Measurements from ENCODE around the gene KCNMA1.

KCNMA1 gene

GRCh38 chr10:77647543-77648293 is 10.1 kb upstream of the KCNMA1 start:
- Histone ChIP-seq H4K5ac (ENCODE audit: low read length) (no peak overlapping the region), H3K27me3 (ENCODE audit: insufficient read depth, low read length, poor library complexity) (no peaks in the 10 kb centered on the region), H3K79me2 (ENCODE audit: control insufficient read depth, insufficient read depth, low read length) (no peaks in the 10 kb centered on the region), H2AK5ac (ENCODE audit: low read length) (no peak overlapping the region), H3K4me2 (ENCODE audit: low read length) (no peak overlapping the region), H3K79me1 (ENCODE audit: low read length) (no peaks in the 10 kb centered on the region), H3K4ac (ENCODE audit: low read depth, low read length) (no peak overlapping the region), H3K23ac (ENCODE audit: low read length) (no peak overlapping the region), H3K56ac (ENCODE audit: low read length) (no peak overlapping the region), H3K4me1 (ENCODE audit: control insufficient read depth, low read depth, low read length) (no peaks in the 10 kb centered on the region), H2BK15ac (replicated peaks; ENCODE audit: low read depth) (no peak overlapping the region), H3K4me3 (ENCODE audit: low read length) (no peak overlapping the region), H2BK120ac (ENCODE audit: low read depth, low read length) (no peak overlapping the region), H3K36me3 (ENCODE audit: control insufficient read depth, insufficient read depth, low read length) (no peaks in the 10 kb centered on the region), H4K8ac (ENCODE audit: low read depth, low read length) (no peak overlapping the region), H2BK5ac (ENCODE audit: low read length) (no peak overlapping the region), H3K18ac (ENCODE audit: low read length) (no peak overlapping the region), H3K27ac (ENCODE audit: low read depth, low read length) (no peak overlapping the region), H3K9ac (ENCODE audit: low read length) (no peak overlapping the region)
- DNase-seq = no peak
- no CpG with 5 or more reads among the region's 4 CpGs for WGBS (ENCODE audit: extremely low coverage, insufficient coverage, low lambda C conversion rate)

- H4K8ac ChIP-seq (ENCODE audit: low read depth, low read length) = no peak overlapping the region
- H3K4me3 ChIP-seq (ENCODE audit: low read length) = no peak overlapping the region
- H2AK5ac ChIP-seq (ENCODE audit: low read length) = no peak overlapping the region
- no peak overlapping the region for H3K18ac ChIP-seq (ENCODE audit: low read length)
- no peaks in the 10 kb centered on the region for H3K4me1 ChIP-seq (ENCODE audit: control insufficient read depth, low read depth, low read length)
- no peak overlapping the region for H3K27ac ChIP-seq (ENCODE audit: low read depth, low read length)
- peaks cover 11% of the 10 kb centered on the region for H3K27me3 ChIP-seq (ENCODE audit: insufficient read depth, low read length, poor library complexity)
- H3K56ac ChIP-seq (ENCODE audit: low read length) = no peak overlapping the region
- H4K5ac ChIP-seq (ENCODE audit: low read length) = no peak overlapping the region
- H3K79me2 ChIP-seq (ENCODE audit: control insufficient read depth, insufficient read depth, low read length) = no peaks in the 10 kb centered on the region
- no peaks in the 10 kb centered on the region for H3K79me1 ChIP-seq (ENCODE audit: low read length)
- H3K9ac ChIP-seq (ENCODE audit: low read length) = no peak overlapping the region
- H2BK120ac ChIP-seq (ENCODE audit: low read depth, low read length) = no peak overlapping the region
- H2BK5ac ChIP-seq (ENCODE audit: low read length) = no peak overlapping the region
- H3K23ac ChIP-seq (ENCODE audit: low read length) = no peak overlapping the region
- no CpG with 5 or more reads among the region's 4 CpGs for WGBS (ENCODE audit: extremely low coverage, insufficient coverage, low lambda C conversion rate)
- no peak overlapping the region for H3K4ac ChIP-seq (ENCODE audit: low read depth, low read length)
- H3K4me2 ChIP-seq (ENCODE audit: low read length) = no peak overlapping the region
- H2BK15ac ChIP-seq (replicated peaks; ENCODE audit: low read depth) = no peak overlapping the region
- no peak for DNase-seq
- H3K36me3 ChIP-seq (ENCODE audit: control insufficient read depth, insufficient read depth, low read length) = no peaks in the 10 kb centered on the region
These were observed 7.1 kb upstream of the KCNMA1 start for GRCh38 chr10:77644557-77645243.

GRCh38 chr10:77643795-77644468 is 6.3 kb upstream of the KCNMA1 start:
- Histone ChIP-seq H4K8ac (ENCODE audit: low read depth, low read length) (no peak overlapping the region), H3K79me2 (ENCODE audit: control insufficient read depth, insufficient read depth, low read length) (no peaks in the 10 kb centered on the region), H2BK5ac (ENCODE audit: low read length) (no peak overlapping the region), H3K4me3 (ENCODE audit: low read length) (no peak overlapping the region), H4K5ac (ENCODE audit: low read length) (no peak overlapping the region), H2AK5ac (ENCODE audit: low read length) (no peak overlapping the region), H3K4me1 (ENCODE audit: control insufficient read depth, low read depth, low read length) (no peaks in the 10 kb centered on the region), H3K27me3 (ENCODE audit: insufficient read depth, low read length, poor library complexity) (peaks cover 18% of the 10 kb centered on the region), H2BK15ac (replicated peaks; ENCODE audit: low read depth) (no peak overlapping the region), H3K9ac (ENCODE audit: low read length) (no peak overlapping the region), H3K23ac (ENCODE audit: low read length) (no peak overlapping the region), H3K18ac (ENCODE audit: low read length) (no peak overlapping the region), H3K56ac (ENCODE audit: low read length) (no peak overlapping the region), H2BK120ac (ENCODE audit: low read depth, low read length) (no peak overlapping the region), H3K4me2 (ENCODE audit: low read length) (no peak overlapping the region), H3K27ac (ENCODE audit: low read depth, low read length) (no peak overlapping the region), H3K79me1 (ENCODE audit: low read length) (no peaks in the 10 kb centered on the region), H3K36me3 (ENCODE audit: control insufficient read depth, insufficient read depth, low read length) (no peaks in the 10 kb centered on the region), H3K4ac (ENCODE audit: low read depth, low read length) (no peak overlapping the region)
- peak; percentile 80 for DNase-seq
- no CpG with 5 or more reads among the region's 6 CpGs for whole genome bisulfite sequencing (ENCODE audit: extremely low coverage, insufficient coverage, low lambda C conversion rate)

GRCh38 chr10:77641788-77642397 is 4.3 kb upstream of the KCNMA1 start:
- Histone ChIP-seq H3K18ac (ENCODE audit: low read length) (no peak overlapping the region), H3K4me3 (ENCODE audit: low read length) (no peak overlapping the region), H4K5ac (ENCODE audit: low read length) (no peak overlapping the region), H2BK120ac (ENCODE audit: low read depth, low read length) (no peak overlapping the region), H2BK5ac (ENCODE audit: low read length) (no peak overlapping the region), H2AK5ac (ENCODE audit: low read length) (no peak overlapping the region), H3K27ac (ENCODE audit: low read depth, low read length) (no peak overlapping the region), H3K4ac (ENCODE audit: low read depth, low read length) (no peak overlapping the region), H3K27me3 (ENCODE audit: insufficient read depth, low read length, poor library complexity) (peaks cover 27% of the 10 kb centered on the region), H3K36me3 (ENCODE audit: control insufficient read depth, insufficient read depth, low read length) (no peaks in the 10 kb centered on the region), H3K9ac (ENCODE audit: low read length) (no peak overlapping the region), H3K4me1 (ENCODE audit: control insufficient read depth, low read depth, low read length) (no peaks in the 10 kb centered on the region), H3K56ac (ENCODE audit: low read length) (no peak overlapping the region), H3K79me1 (ENCODE audit: low read length) (no peaks in the 10 kb centered on the region), H3K4me2 (ENCODE audit: low read length) (no peak overlapping the region), H4K8ac (ENCODE audit: low read depth, low read length) (no peak overlapping the region), H3K23ac (ENCODE audit: low read length) (no peak overlapping the region), H2BK15ac (replicated peaks; ENCODE audit: low read depth) (no peak overlapping the region), H3K79me2 (ENCODE audit: control insufficient read depth, insufficient read depth, low read length) (no peaks in the 10 kb centered on the region)
- WGBS (ENCODE audit: extremely low coverage, insufficient coverage, low lambda C conversion rate) = no CpG with 5 or more reads among the region's 5 CpGs
- DNase-seq = peak; percentile 74

- no peak overlapping the region for H4K8ac ChIP-seq (ENCODE audit: low read depth, low read length)
- no peak overlapping the region for H3K4me3 ChIP-seq (ENCODE audit: low read length)
- no peaks in the 10 kb centered on the region for H3K36me3 ChIP-seq (ENCODE audit: control insufficient read depth, insufficient read depth, low read length)
- no peak overlapping the region for H3K27ac ChIP-seq (ENCODE audit: low read depth, low read length)
- H3K56ac ChIP-seq (ENCODE audit: low read length) = no peak overlapping the region
- H3K9ac ChIP-seq (ENCODE audit: low read length) = no peak overlapping the region
- no peak overlapping the region for H3K4ac ChIP-seq (ENCODE audit: low read depth, low read length)
- no peak for DNase-seq
- no peak overlapping the region for H2BK15ac ChIP-seq (replicated peaks; ENCODE audit: low read depth)
- H3K79me2 ChIP-seq (ENCODE audit: control insufficient read depth, insufficient read depth, low read length) = no peaks in the 10 kb centered on the region
- no peak overlapping the region for H3K23ac ChIP-seq (ENCODE audit: low read length)
- no peak overlapping the region for H4K5ac ChIP-seq (ENCODE audit: low read length)
- H3K18ac ChIP-seq (ENCODE audit: low read length) = no peak overlapping the region
- no CpG with 5 or more reads among the region's 1 CpG for WGBS (ENCODE audit: extremely low coverage, insufficient coverage, low lambda C conversion rate)
- no peak overlapping the region for H2BK5ac ChIP-seq (ENCODE audit: low read length)
- H3K79me1 ChIP-seq (ENCODE audit: low read length) = no peaks in the 10 kb centered on the region
- H3K27me3 ChIP-seq (ENCODE audit: insufficient read depth, low read length, poor library complexity) = peaks cover 32% of the 10 kb centered on the region
- H3K4me1 ChIP-seq (ENCODE audit: control insufficient read depth, low read depth, low read length) = no peaks in the 10 kb centered on the region
- no peak overlapping the region for H2AK5ac ChIP-seq (ENCODE audit: low read length)
- H3K4me2 ChIP-seq (ENCODE audit: low read length) = no peak overlapping the region
- no peak overlapping the region for H2BK120ac ChIP-seq (ENCODE audit: low read depth, low read length)
These were observed 3.7 kb upstream of the KCNMA1 start for GRCh38 chr10:77641344-77641743.

All from mesendoderm (in vitro differentiated cells).